Cerebellar nuclear complex (tissue), 1 donor: ENCODE data around the gene DRG1.
"Not testable (repeated sequence)": the region's sequence is repeated elsewhere in the genome, so short reads cannot be mapped to it uniquely, and the experiment has no call there.

ENCODE experiments used
- DNase-seq, 2 experiments: peaks; one replicate each; lab custom pipeline; 2025; lab: John Stamatoyannopoulos, UW

DRG1 gene

DNA sequence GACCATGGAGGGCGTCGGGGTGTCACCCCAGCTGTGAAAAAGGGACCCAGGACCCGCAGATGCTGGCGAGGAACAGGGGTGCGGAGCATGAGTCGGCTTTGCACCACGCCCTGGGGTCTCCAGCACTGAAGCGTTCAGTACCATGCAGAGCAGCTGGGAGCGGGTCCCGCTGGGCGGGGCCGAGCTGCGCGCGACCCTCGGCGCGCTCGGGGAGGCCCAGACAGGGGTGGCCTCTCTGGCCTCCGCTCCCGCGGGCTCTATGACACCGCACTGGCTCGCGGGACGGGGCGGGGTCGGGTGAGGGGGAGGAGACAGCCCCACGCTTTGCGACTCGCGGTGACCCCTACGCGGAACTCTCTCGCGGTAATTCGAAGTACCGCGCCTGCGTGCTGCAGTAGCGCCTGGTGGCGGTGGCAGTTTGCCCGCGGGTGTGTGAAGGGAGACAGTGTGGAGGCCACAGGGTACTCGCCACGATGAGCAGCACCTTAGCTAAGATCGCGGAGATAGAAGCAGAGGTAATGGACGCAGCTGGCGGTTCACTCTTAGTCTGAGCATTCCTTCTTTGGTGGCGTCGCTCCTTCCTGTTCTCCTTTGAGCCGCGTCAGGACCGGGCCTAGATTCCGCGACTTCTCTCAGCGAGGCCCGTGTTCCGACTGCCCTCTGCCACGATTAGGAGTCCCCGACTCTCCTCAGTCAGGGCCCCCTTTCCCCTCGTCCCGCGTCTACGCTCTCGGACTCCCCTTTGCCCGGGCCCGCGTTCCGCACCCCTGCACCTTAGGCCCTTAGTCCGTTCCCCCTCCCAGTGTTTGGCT, at the start of gene DRG1:
DRG1 (plus strand) TSS at position 394 of the 812 bp plus-strand sequence; CDS start at position 474, 80 bp downstream.
- peak; percentile 69 to 91 for DNase-seq

DNA sequence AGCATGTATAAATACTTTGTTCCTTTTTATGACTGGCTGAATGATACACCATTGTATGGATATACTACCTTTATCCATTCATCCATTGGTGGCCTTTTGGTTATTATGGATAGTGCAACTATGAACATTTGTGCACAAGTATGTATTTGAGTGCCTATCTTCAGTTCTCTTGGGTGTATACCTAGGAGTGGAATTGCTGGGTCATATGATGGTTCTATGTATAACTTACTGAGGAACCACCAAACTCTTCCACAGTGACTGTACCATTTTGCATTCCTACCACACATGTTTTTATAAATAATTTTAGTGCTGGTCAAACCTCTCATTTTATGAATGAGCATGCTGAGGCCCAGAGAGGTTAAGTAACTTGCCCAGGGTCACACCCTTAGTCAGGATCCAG, 49.4 kb upstream of the DRG1 start:
- no peak for DNase-seq

DNA sequence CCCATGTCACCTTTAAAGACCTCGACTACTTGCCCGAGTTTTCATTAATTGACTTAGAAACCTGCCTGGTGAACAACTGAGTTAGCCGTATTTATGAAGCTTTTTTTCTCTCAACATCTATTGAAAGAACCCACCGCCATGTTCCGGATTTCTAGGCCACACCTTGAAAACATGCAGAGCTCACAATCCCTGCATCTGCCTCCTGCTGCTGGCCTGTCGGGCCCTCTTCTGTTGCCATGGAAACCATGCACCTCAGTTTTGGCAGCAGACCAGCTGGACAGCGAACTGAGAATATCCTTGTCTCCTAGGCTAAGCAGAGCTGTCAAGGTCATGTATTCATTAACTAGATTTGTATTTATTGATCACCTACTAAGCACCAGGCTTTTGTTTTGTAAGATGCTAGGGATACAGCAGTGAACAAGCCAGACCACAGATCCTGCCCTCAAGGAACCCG, 49.0 kb upstream of the DRG1 start:
- DNase-seq = peak; percentile 34 to 86

GRCh38 chr22:31354515-31354914, 44.9 kb upstream of the DRG1 start:
- DNase-seq = no peak

DNA sequence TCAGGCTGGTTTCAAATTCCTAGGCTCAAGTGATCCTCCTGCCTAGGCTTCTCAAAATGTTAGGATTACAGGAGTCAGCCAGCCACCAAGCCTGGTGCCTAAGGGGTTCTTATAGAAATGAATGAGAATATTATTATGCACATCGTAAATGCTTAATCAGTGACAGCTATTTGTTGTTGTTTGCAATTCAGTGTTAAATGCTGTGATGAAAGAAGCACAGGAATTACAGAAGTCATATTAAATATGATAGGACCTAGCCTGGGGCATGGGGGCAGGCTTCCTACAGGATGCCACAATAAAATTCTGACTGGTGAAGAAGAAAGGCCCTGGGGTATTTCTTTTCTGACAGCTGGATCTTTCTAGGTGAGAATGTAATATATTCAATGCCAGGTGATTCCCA, 39.4 kb upstream of the DRG1 start:
- DNase-seq = no peak

- no peak for DNase-seq
Observed at GRCh38 chr22:31361743-31362142, 37.7 kb upstream of the DRG1 start.

DNA sequence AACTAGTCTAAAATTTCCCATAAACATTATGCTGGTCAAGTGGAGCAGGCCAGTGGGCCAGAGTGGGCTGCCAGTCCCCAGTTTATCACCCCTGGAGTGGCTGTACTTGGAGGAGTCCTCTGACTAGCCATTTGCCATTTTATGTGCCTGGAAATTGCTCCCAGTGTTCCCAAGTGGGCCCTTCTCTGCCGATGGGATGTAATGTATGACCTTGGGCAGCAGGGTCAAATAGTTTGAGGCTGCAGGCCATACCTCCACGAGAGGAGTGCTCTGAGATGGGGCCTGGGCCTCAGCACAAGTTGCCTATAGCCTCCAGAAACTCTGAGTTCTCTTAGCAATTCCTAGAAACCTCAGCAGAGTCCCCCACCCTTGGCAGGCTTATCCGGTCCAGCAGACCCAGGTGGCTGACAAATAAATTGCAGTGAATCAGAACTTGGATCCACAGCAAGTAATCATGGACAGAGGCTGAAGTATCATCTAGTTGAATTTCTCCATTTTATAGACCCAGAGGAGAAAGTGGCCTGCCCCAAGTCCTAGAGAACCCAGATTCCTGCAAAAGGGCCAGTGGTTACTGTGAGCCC, 35.4 kb upstream of the DRG1 start:
- DNase-seq = no peak

DNA sequence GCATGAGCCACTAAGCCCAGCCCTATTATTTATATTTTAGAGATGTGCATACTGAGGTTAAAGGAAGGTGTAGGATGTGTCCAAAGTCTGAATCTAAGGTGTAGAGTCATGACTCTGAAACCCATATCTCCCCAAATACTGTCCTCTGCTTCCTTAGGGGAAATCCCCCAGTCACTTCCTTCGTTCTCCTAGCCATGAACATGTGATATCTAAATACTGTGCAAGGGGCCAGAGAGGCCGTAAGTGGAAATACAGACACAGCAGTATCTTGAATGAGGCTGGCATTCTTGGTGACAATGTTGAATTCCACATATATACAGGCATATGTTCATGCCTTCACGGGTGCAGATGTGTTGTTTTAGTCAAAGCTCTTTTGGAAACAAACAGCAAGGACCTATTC, 32.0 kb upstream of the DRG1 start:
- no peak for DNase-seq

DNA sequence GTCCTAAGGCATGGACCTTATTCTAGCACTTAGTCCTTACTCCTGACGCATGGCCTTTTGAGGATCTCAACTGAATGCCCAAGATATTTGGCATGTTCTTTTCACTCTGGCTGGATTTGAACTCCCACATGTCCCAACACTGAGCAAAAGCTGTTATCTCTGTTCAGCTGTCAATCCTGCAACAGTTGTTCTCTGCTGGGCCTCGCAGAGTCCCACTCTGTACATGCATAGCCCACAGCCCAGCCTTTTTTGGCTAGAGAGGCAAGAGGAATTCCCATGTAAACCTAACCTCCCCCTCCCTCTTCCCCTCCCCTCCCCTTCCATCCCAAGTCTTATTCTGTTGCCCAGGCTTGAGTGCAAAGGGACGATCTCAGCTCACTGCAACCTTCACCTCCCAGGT, 21.8 kb upstream of the DRG1 start:
- DNase-seq = no peak

DNA sequence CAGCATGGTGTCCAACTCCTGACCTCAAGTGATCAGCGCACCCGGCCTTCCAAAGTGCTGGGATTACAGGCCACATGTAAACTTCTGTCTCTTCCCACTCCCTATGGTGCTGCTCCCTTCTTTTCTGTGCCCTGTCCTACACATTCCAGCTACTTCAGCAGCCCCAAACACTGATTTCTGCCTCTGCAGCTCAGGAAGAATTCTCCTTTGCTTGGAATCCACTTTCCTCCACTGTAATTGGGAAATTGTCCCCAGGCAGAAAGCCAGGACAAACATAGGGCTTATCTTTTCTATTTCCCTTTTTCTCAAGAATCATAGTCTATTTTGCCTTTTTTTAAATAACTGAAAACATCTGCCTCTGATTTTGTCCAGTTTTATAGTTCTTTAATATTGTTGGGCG, 21.3 kb upstream of the DRG1 start:
- no peak for DNase-seq

GRCh38 chr22:31378651-31379050, 20.8 kb upstream of the DRG1 start:
- DNase-seq = not testable (repeated sequence)

DNA sequence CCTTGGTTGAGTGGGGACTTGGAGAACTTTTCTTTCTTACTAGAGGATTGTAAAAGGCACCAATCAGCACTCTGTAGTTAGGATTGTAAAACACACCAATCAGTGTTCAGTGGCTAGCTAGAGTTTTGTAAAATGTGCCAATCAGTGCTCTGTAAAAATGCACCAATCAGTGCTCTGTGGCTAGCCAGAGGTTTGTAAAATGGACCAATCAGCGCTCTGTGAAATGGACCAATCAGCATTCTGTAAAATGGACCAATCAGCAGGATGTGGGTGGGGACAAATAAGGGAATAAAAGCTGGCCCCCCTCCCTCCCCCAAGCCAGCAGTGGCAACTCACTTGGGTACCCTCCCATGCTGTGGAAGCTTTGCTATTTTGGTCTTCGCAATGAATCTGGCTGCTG, 5.5 kb upstream of the DRG1 start:
- no peak for DNase-seq

DNA sequence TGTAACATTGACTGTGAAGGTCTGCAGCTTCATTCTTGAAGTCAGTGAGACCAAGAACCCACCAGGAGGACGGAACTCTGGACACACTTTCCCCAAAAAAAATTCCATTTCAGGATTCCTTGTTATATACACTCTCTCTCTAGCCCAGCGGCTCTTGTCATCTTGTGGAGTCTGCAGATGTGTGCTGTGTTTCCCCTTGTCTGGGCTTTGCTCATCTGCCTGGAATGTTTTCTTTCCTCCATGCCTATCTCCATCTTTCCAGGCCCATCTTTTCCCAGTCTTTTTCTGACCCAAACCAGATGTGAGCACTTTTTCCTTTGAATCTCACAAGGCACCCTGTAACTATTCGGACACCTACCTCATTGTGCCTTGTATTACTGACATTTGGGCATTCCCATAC, 5.1 kb upstream of the DRG1 start:
- DNase-seq = no peak

- no peak for DNase-seq
Observed at GRCh38 chr22:31398231-31398630, 1.2 kb upstream of the DRG1 start.

DNA sequence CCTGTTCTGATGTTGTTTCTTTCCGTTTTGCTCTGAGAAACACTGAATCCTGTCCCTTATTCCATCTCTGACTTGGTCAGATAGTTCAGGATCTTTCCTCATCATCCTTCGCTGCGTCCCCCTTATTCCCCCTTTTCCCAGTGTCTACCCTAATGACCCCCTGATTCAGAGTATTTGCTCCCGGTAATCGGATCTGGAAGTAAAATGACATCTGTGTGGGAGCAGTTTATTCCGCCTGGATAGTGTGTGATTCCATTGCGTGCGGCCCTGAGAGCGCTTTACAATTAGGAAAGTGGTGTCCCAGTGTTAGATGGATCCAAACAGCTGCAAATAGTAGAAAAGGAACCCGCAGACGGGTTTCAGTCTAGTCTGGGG, 606 bp downstream of the DRG1 start:
- DNase-seq = no peak

DNA sequence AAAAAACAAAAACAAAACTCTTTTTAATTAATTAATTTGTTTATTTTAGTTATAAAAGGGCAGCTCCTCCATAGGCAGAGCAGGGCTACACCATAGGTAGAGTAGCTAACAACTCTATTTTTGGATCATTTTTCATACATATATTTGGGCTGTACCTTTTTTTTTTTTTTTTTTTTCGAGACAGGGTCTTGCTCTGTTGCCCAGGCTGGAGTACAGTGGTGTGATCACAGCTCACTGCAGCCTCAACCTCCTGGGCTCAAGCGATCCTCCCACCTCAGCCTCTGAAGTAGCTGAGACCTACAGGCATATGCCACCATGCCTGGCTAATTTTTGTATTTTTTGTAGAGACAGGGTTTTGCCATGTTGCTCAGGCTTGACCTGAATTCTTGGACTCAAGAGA, 2.9 kb downstream of the DRG1 start:
- not testable (repeated sequence) for DNase-seq

GRCh38 chr22:31425331-31426050, 26.1 kb downstream of the DRG1 start:
- no peak for DNase-seq

- no peak for DNase-seq
Observed at GRCh38 chr22:31431950-31432349, 32.5 kb downstream of the DRG1 start.

GRCh38 chr22:31436132-31436531, 36.7 kb downstream of the DRG1 start:
- DNase-seq = no peak

- DNase-seq = no peak
Observed at GRCh38 chr22:31439808-31440207, 40.4 kb downstream of the DRG1 start.

DNA sequence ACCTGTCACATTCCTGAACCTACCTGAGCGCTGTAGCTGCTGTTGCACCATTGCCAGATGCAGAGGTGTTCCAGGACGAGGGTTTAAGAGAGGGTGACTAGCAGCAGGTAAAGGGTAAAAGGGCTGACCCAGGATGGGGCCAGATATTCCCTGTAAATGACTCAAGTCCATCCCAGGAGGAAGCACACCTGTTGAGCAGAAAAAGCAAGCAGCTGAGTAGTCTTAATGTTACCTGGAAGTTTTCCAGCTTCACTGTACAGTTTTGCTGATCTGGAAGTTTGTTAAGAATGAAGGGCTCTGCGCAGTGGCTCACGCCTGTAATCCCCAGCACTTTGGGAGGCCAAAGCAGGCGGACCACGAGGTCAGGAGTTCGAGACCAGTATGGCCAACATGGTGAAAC, 41.3 kb downstream of the DRG1 start:
- no peak for DNase-seq

- no peak for DNase-seq
Observed at GRCh38 chr22:31441652-31442051, 42.2 kb downstream of the DRG1 start.
